Measurements from ENCODE around the gene INPP5A.

DNA sequence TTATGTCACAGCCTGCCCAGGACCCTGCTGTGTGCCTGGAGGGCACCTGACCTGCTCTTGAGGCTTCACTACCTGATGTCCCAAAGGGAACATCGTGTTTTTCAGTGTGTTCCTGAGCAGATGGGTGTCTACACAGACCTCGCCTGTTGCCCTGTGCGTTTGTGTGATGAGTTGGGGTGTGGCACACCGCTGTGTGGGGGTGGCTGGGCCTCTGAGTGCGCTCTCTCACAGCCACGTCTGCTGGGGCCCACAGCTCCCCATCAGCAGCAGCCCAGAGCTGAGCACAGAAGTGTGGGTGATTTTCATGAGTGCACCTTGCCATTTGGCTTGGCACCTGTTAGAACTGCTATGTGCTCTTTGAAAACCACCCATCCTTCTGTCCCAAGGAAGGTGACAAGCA, 126.8 kb downstream of the INPP5A start:
- no peak for TF ChIP-seq POLR2A (IDR thresholded peaks at IDR 0.05)
- TF ChIP-seq, protein P1, sequence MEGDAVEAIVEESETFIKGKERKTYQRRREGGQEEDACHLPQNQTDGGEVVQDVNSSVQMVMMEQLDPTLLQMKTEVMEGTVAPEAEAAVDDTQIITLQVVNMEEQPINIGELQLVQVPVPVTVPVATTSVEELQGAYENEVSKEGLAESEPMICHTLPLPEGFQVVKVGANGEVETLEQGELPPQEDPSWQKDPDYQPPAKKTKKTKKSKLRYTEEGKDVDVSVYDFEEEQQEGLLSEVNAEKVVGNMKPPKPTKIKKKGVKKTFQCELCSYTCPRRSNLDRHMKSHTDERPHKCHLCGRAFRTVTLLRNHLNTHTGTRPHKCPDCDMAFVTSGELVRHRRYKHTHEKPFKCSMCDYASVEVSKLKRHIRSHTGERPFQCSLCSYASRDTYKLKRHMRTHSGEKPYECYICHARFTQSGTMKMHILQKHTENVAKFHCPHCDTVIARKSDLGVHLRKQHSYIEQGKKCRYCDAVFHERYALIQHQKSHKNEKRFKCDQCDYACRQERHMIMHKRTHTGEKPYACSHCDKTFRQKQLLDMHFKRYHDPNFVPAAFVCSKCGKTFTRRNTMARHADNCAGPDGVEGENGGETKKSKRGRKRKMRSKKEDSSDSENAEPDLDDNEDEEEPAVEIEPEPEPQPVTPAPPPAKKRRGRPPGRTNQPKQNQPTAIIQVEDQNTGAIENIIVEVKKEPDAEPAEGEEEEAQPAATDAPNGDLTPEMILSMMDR (IDR thresholded peaks at IDR 0.05) = no peak
